K562 (cell line): Measurements from ENCODE around the gene TPD52L2. TPM values are rescaled to one million over a fixed set of nuclear protein-coding genes. Genes with fewer than 3 reads are reported as not detected.

Source experiments
- ASH1L ChIP-seq: fragments of 450-650 bp; IDR thresholded peaks from 2 replicates; pipeline ENCODE4 v1.6.1; 2018; ENCODE audit warnings: borderline replicate concordance, mild to moderate bottlenecking, low read depth; ENCODE audit not compliant: partially characterized antibody
- BRD9 ChIP-seq: fragments of 450-650 bp; IDR thresholded peaks from 2 replicates; pipeline ENCODE4 v1.6.1; 2018; ENCODE audit warnings: low read depth; ENCODE audit not compliant: partially characterized antibody
- CHCHD3 ChIP-seq: fragments of 250-450 bp; sonication (Bioruptor Pico); IDR thresholded peaks from 2 replicates; pipeline ENCODE4 v2.1.2; 2022; ENCODE audit warnings: mild to moderate bottlenecking
- CHD2 ChIP-seq: IDR thresholded peaks from 2 replicates; pipeline ENCODE4 v1.6.1; 2011; ENCODE audit warnings: low read depth, low read length
- ELF1 ChIP-seq: fragments of 200-800 bp; sonication (Bioruptor generic); IDR thresholded peaks from 2 replicates; pipeline ENCODE4 v1.6.1; 2016; ENCODE audit warnings: missing genetic modification characterization, missing compliant biosample characterization
- ELF4 ChIP-seq: fragments of 450-650 bp; formaldehyde crosslinking; IDR thresholded peaks from 2 replicates; pipeline ENCODE4 v1.4.0; 2022; ENCODE audit warnings: missing genetic modification characterization
- GABPA ChIP-seq: fragments of 200-800 bp; sonication (Bioruptor generic); conservative IDR thresholded peaks from 2 replicates; pipeline ENCODE4 v1.6.1; 2016; ENCODE audit warnings: low read depth, missing genetic modification characterization, missing compliant biosample characterization
- GTF2B ChIP-seq: IDR thresholded peaks from 2 replicates; pipeline ENCODE4 v1.6.1; 2011; ENCODE audit not compliant: insufficient read length; ENCODE audit errors: extremely low read depth
- HLTF ChIP-seq: fragments of 450-650 bp; IDR thresholded peaks from 2 replicates; pipeline ENCODE4 v1.6.1; 2016
- KDM4B ChIP-seq, 2 experiments: fragments of 450-650 bp in 1 of 2; sonication (generic) in 1 of 2; IDR thresholded peaks; 2 replicates each; pipeline ENCODE4 v1.6.1; 2016 to 2017; ENCODE audit warnings: borderline replicate concordance in 2 of 2, antibody characterized with exemption in 1 of 2, low read depth in 1 of 2, mild to moderate bottlenecking in 1 of 2
- L3MBTL2 ChIP-seq: fragments of 450-650 bp; IDR thresholded peaks from 2 replicates; pipeline ENCODE4 v1.6.1; 2016; ENCODE audit warnings: mild to moderate bottlenecking, moderate library complexity
- NFIC ChIP-seq: fragments of 450-650 bp; IDR thresholded peaks from 2 replicates; pipeline ENCODE4 v1.6.1; 2017; ENCODE audit warnings: mild to moderate bottlenecking, inconsistent platforms
- RBBP5 ChIP-seq: fragments of 200-600 bp; sonication (generic); IDR thresholded peaks from 2 replicates; pipeline ENCODE4 v1.6.1; 2012; ENCODE audit warnings: borderline replicate concordance, mild to moderate bottlenecking, low read length, control low read depth, inconsistent platforms; ENCODE audit not compliant: insufficient read depth, poor library complexity, severe bottlenecking
- RUNX1 ChIP-seq: sonication (generic); IDR thresholded peaks from 2 replicates; pipeline ENCODE4 v1.6.1; 2016; ENCODE audit warnings: antibody characterized with exemption, low read depth
- TCF7 ChIP-seq: sonication (generic); IDR thresholded peaks from 2 replicates; pipeline ENCODE4 v1.6.1; 2016; ENCODE audit warnings: antibody characterized with exemption, borderline replicate concordance
- TEAD4 ChIP-seq, 2 experiments: sonication (generic) in 1 of 2; formaldehyde crosslinking in 1 of 2; IDR thresholded peaks; 2 replicates each; pipeline versions ENCODE4 v1.6.1 to v1.8.0; 2012 to 2022; ENCODE audit warnings: borderline replicate concordance in 1 of 2, inconsistent platforms in 1 of 2, low read length in 1 of 2, mild to moderate bottlenecking in 1 of 2, missing genetic modification reagents in 1 of 2
- ZNF239 ChIP-seq: fragments of 250-450 bp; sonication (Bioruptor Pico); IDR thresholded peaks from 2 replicates; pipeline ENCODE4 v1.4.0; 2020; ENCODE audit warnings: mild to moderate bottlenecking
- ZNF274 ChIP-seq: IDR thresholded peaks from 2 replicates; pipeline ENCODE4 v1.6.1; 2011; ENCODE audit warnings: low read depth, mild to moderate bottlenecking, low read length, moderate library complexity, borderline replicate concordance
- ZNF384 ChIP-seq: IDR thresholded peaks from 2 replicates; pipeline ENCODE4 v1.6.1; 2012; ENCODE audit warnings: low read depth, low read length, improper control_type of control experiment
- polyA plus RNA-seq, 8 experiments: library from polyadenylated mRNA; depleted of rRNA in 4 of 8; stranded (reverse) in 5 of 8; unstranded in 3 of 8; fragments of >200 nt; fragmentation: Nextera tagmentation in 2 of 8; fragmentation: Illumina TruSeq in 1 of 8; extraction: Ambion mirVana in 2 of 8; extraction: Trizol in 1 of 8; gene quantifications; 2 replicates each; pipeline versions ENCODE4 v1.2.1 to v1.2.3, GENCODE V29; 2011 to 2014; ENCODE audit warnings: inconsistent platforms in 1 of 8, missing spikeins in 1 of 8
- total RNA-seq, 7 experiments: library from RNA; depleted of rRNA in 6 of 7; stranded (reverse); fragments of >200 nt in 6 of 7; fragmentation: Illumina TruSeq in 2 of 7; extraction: Trizol in 2 of 7; gene quantifications; 2 replicates each; pipeline versions ENCODE4 v1.2.1 to v1.2.3, GENCODE V29; 2011 to 2021; ENCODE audit warnings: low replicate concordance in 1 of 7
- TF ChIP-seq, protein P1 (sequence below): fragments of 450-650 bp; formaldehyde crosslinking; IDR thresholded peaks from 2 replicates; pipeline ENCODE4 v1.4.0; 2022; ENCODE audit warnings: mild to moderate bottlenecking, moderate library complexity
- TF ChIP-seq, protein P2 (sequence below): fragments of 450-650 bp; IDR thresholded peaks from 2 replicates; pipeline ENCODE4 v1.6.1; 2016; ENCODE audit warnings: missing biosample characterization, missing genetic modification characterization

The TPD52L2 gene
- total and polyA plus RNA-seq, 9 of the 15 experiments (the other 6 are each of a cell fraction or from before 2014, with no cell fraction given) = 1.9 to 117 (median 74.6) TPM

- no peak for TF ChIP-seq GTF2B
- 0 out of 2 replicates have a peak, but pooled peaks have one; percentile 38 for TF ChIP-seq ELF1 (tag)
- TF ChIP-seq, protein P1, sequence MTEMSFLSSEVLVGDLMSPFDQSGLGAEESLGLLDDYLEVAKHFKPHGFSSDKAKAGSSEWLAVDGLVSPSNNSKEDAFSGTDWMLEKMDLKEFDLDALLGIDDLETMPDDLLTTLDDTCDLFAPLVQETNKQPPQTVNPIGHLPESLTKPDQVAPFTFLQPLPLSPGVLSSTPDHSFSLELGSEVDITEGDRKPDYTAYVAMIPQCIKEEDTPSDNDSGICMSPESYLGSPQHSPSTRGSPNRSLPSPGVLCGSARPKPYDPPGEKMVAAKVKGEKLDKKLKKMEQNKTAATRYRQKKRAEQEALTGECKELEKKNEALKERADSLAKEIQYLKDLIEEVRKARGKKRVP (CRISPR knock-in tag) = no peak
- no peak for TF ChIP-seq CHCHD3
- 0 out of 2 replicates have a peak, but pooled peaks have one; percentile 15 for TF ChIP-seq TEAD4 (IDR thresholded peaks at IDR 0.05; ENCODE audit: low read length)
- TF ChIP-seq TEAD4 (CRISPR knock-in tag; IDR thresholded peaks at IDR 0.05; ENCODE audit: borderline replicate concordance) = no peak
- TF ChIP-seq, protein P2, sequence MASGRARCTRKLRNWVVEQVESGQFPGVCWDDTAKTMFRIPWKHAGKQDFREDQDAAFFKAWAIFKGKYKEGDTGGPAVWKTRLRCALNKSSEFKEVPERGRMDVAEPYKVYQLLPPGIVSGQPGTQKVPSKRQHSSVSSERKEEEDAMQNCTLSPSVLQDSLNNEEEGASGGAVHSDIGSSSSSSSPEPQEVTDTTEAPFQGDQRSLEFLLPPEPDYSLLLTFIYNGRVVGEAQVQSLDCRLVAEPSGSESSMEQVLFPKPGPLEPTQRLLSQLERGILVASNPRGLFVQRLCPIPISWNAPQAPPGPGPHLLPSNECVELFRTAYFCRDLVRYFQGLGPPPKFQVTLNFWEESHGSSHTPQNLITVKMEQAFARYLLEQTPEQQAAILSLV (tag) = no peak
- TF ChIP-seq GABPA (tag) = no peak
- peak; percentile 32 for TF ChIP-seq RBBP5
- TF ChIP-seq TCF7 = no peak
- no peak for TF ChIP-seq BRD9
- TF ChIP-seq ELF4 (CRISPR knock-in tag) = no peak
- no peak for TF ChIP-seq RUNX1
- TF ChIP-seq NFIC = peak; percentile 29; the same call in 1 of the 2 replicates
- no peak for TF ChIP-seq ZNF384
- TF ChIP-seq ZNF274 = no peak
- TF ChIP-seq L3MBTL2 = 0 out of 2 replicates have a peak, but pooled peaks have one; percentile 10
- no peak for TF ChIP-seq HLTF
- TF ChIP-seq ASH1L = no peak
- no peak for TF ChIP-seq CHD2
- TF ChIP-seq KDM4B (IDR thresholded peaks at IDR 0.05; ENCODE audit: borderline replicate concordance in 2 of 2, low read depth in 1 of 2) = no peak
- TF ChIP-seq ZNF239 (CRISPR knock-in tag) = no peak
These were observed 31.4 kb downstream of the TPD52L2 start (continued) for GRCh38 chr20:63896264-63897105.
